K562 (cell line): Measurements from ENCODE around the gene DENND4C. TPM values are rescaled to one million over a fixed set of nuclear protein-coding genes. Genes with fewer than 3 reads are reported as not detected.

Experiments
- ATAC-seq: fragments of 200-7000 bp; cut with Tn5 transposase; 3 replicates; pipeline ENCODE4 v1.9.1; 2020; ENCODE audit warnings: moderate library complexity
- BruUV-seq: library from RNA; stranded (reverse); fragments of 400-500 nt; replicated peaks from 2 replicates; lab custom pipeline; 2021; lab: Mats Ljungman, UMichigan
- CTCF ChIA-PET: fragments of 300-600 bp; formaldehyde crosslinking; extraction: SDS; loops from one replicate; lab custom pipeline; 2021; ENCODE audit warnings: low intra/inter-chr PET ratio; lab: Yijun Ruan, JAX
- POLR2A ChIA-PET: fragments of 300-600, 350-650 bp; sonication (Branson Sonifier 250); formaldehyde crosslinking; extraction: SDS; loops from one replicate; lab custom pipeline; 2021; ENCODE audit warnings: antibody characterized with exemption, inconsistent platforms; lab: Yijun Ruan, JAX
- DNase-seq, 4 experiments: peaks; one replicate each; pipeline versions ENCODE4 v3.0.0 to v3.0.0-alpha.2; 2011 to 2018; ENCODE audit warnings: low spot score in 3 of 4, mixed read lengths in 3 of 4; ENCODE audit errors: extremely low read depth in 1 of 4
- FAIRE-seq: peaks from 2 replicates; lab custom pipeline; 2011; peaks lifted over from hg19 to GRCh38; lab: Jason Lieb, UNC
- H2AFZ ChIP-seq: 2 replicates; pipeline ENCODE4 v1.6.0; 2011; ENCODE audit warnings: low read depth, low read length, control low read depth, inconsistent platforms
- H3K27ac ChIP-seq: fragments of 200-600 bp; 3 replicates; pipeline ENCODE4 v1.8.0; 2011; ENCODE audit warnings: low read depth, mild to moderate bottlenecking, control low read depth, inconsistent platforms, low read length, moderate library complexity, mixed read lengths; ENCODE audit errors: extremely low read depth
- H3K27me3 ChIP-seq, 2 experiments: fragments of 300-600 bp in 1 of 2; 2 replicates in 1 of 2; 3 replicates in 1 of 2; pipeline versions ENCODE4 v1.6.0 to v1.8.0; 2011; ENCODE audit warnings: inconsistent platforms in 2 of 2, low read length in 2 of 2, mild to moderate bottlenecking in 1 of 2, mixed read lengths in 1 of 2, moderate library complexity in 1 of 2; ENCODE audit not compliant: control insufficient read depth in 2 of 2, insufficient read depth in 2 of 2
- H3K36me3 ChIP-seq: fragments of 300-600 bp; 3 replicates; pipeline ENCODE4 v1.8.0; 2011; ENCODE audit warnings: mild to moderate bottlenecking, low read length, inconsistent platforms; ENCODE audit not compliant: control insufficient read depth, insufficient read depth
- H3K4me1 ChIP-seq, 2 experiments: fragments of 200-600 bp in 1 of 2; replicated peaks in 1 of 2; 2 replicates in 1 of 2; 3 replicates in 1 of 2; pipeline versions ENCODE4 v1.5.1 to v1.8.0; 2011; ENCODE audit warnings: inconsistent platforms in 2 of 2, low read length in 2 of 2, mild to moderate bottlenecking in 1 of 2, mixed read lengths in 1 of 2, moderate library complexity in 1 of 2; ENCODE audit not compliant: control insufficient read depth in 2 of 2, insufficient read depth in 2 of 2
- H3K4me2 ChIP-seq: 2 replicates; pipeline ENCODE4 v1.6.1; 2011; ENCODE audit warnings: low read length, control low read depth, inconsistent platforms, mixed read lengths; ENCODE audit not compliant: insufficient read depth
- H3K4me3 ChIP-seq: fragments of 200-600 bp; sonication (generic), shearing (Covaris generic); 2 replicates; pipeline ENCODE4 v1.5.1; 2016; ENCODE audit warnings: control low read depth, inconsistent platforms
- H3K79me2 ChIP-seq: fragments of 200-600 bp; 3 replicates; pipeline ENCODE4 v1.8.0; 2011; ENCODE audit warnings: low read length, inconsistent platforms; ENCODE audit not compliant: control insufficient read depth, insufficient read depth
- H3K9ac ChIP-seq, 2 experiments: 2 replicates each; pipeline versions ENCODE4 v1.6.0 to v1.6.1; 2011; ENCODE audit warnings: low read depth in 2 of 2, low read length in 2 of 2, control low read depth in 1 of 2, inconsistent platforms in 1 of 2, mild to moderate bottlenecking in 1 of 2, mixed read lengths in 1 of 2; ENCODE audit not compliant: insufficient read depth in 1 of 2
- H3K9me1 ChIP-seq: one replicate; pipeline ENCODE4 v1.6.0; 2011; ENCODE audit warnings: inconsistent platforms, mild to moderate bottlenecking, low read length, moderate library complexity; ENCODE audit not compliant: control insufficient read depth, insufficient read depth
- H3K9me3 ChIP-seq: replicated peaks from 2 replicates; pipeline ENCODE4 v1.5.1; 2011; ENCODE audit warnings: low read depth, low read length, inconsistent platforms; ENCODE audit not compliant: control insufficient read depth, insufficient read depth
- H4K20me1 ChIP-seq: replicated peaks from 2 replicates; pipeline ENCODE4 v1.6.1; 2011; ENCODE audit warnings: low read length, inconsistent platforms, mixed read lengths; ENCODE audit not compliant: control insufficient read depth, insufficient read depth
- ATF2 ChIP-seq: sonication (generic); formaldehyde crosslinking; IDR thresholded peaks from 2 replicates; pipeline ENCODE4 v1.8.1; 2022; ENCODE audit warnings: missing genetic modification reagents
- POLR3G ChIP-seq: IDR thresholded peaks from 2 replicates; pipeline ENCODE4 v1.6.1; 2011; ENCODE audit not compliant: insufficient read length, insufficient replicate concordance; ENCODE audit errors: extremely low read depth
- SRSF9 ChIP-seq: fragments of 200-400 bp; formaldehyde crosslinking; IDR thresholded peaks from 2 replicates; pipeline ENCODE4 v1.6.1; 2017; ENCODE audit warnings: low read depth, low read length, borderline replicate concordance
- WGBS: fragments of 100-300 bp; shearing (Covaris generic); methylation state at CpG from one replicate; pipeline ENCODE4 v1.1.6; 2016; ENCODE audit warnings: low coverage, mixed read lengths; ENCODE audit not compliant: insufficient coverage; ENCODE audit errors: missing lambda C conversion rate; 5-methylcytosine and 5-hydroxymethylcytosine counted together
- in situ Hi-C: fragments of 300-500 bp; cut with MboI; formaldehyde crosslinking; loops from 4 replicates; pipeline ENCODE4 v1.15.0; 2018; ENCODE audit warnings: inconsistent platforms, mixed read lengths
- intact Hi-C: fragments of 100-400 bp; cut with micrococcal nuclease; formaldehyde crosslinking; loops from 2 replicates; pipeline ENCODE4 v1.14.2; 2022
- polyA plus RNA-seq, 8 experiments: library from polyadenylated mRNA; depleted of rRNA in 4 of 8; stranded (reverse) in 5 of 8; unstranded in 3 of 8; fragments of >200 nt; fragmentation: Nextera tagmentation in 2 of 8; fragmentation: Illumina TruSeq in 1 of 8; extraction: Ambion mirVana in 2 of 8; extraction: Trizol in 1 of 8; gene quantifications; 2 replicates each; pipeline versions ENCODE4 v1.2.1 to v1.2.3, GENCODE V29; 2011 to 2014; ENCODE audit warnings: inconsistent platforms in 1 of 8, missing spikeins in 1 of 8
- total RNA-seq, 7 experiments: library from RNA; depleted of rRNA in 6 of 7; stranded (reverse); fragments of >200 nt in 6 of 7; fragmentation: Illumina TruSeq in 2 of 7; extraction: Trizol in 2 of 7; gene quantifications; 2 replicates each; pipeline versions ENCODE4 v1.2.1 to v1.2.3, GENCODE V29; 2011 to 2021; ENCODE audit warnings: low replicate concordance in 1 of 7

Gene DENND4C
- total and polyA plus RNA-seq, 9 of the 15 experiments (the other 6 are each of a cell fraction or from before 2014, with no cell fraction given), result 4.8 to 31.8 (median 13.9) TPM

GRCh38 chr9:19188771-19189170 lies 41.7 kb upstream of the DENND4C start:
- 63% methylated on average over 4 of the region's 5 CpGs for WGBS
- TF ChIP-seq POLR3G (no peak), ATF2 (CRISPR knock-in tag) (no peak), SRSF9 (no peak)
- Histone ChIP-seq H3K36me3 (no peaks in the 10 kb centered on the region), H3K9me1 (no peaks in the 10 kb centered on the region), H3K4me2 (no peak overlapping the region), H2AFZ (no peak overlapping the region), H3K4me3 (no peak overlapping the region), H3K79me2 (no peaks in the 10 kb centered on the region), H3K27me3 (no peaks in the 10 kb centered on the region), H3K9me3 (no peaks in the 10 kb centered on the region), H3K9ac (no peak overlapping the region), H3K27ac (no peak overlapping the region), H3K4me1 (peaks cover 0 to 17% of the 10 kb centered on the region in 2 experiments; a peak in 3 of 5 replicates), H4K20me1 (no peaks in the 10 kb centered on the region)
- in situ Hi-C loops, result no loop called here
- no TSS peak for BruUV-seq
- POLR2A ChIA-PET, result no interaction called here
- ATAC-seq, result no peak
- intact Hi-C loops, result no loop called here
- DNase-seq, result no peak
- FAIRE-seq, result no peak
- CTCF ChIA-PET, result no interaction called here
